ENCODE results near the gene TTBK1. TPM values are rescaled to one million over a fixed set of nuclear protein-coding genes. Genes with fewer than 3 reads are reported as not detected.
"Not testable (repeated sequence)": the region's sequence is repeated elsewhere in the genome, so short reads cannot be mapped to it uniquely, and the experiment has no call there.

TTBK1 gene
- total RNA-seq, 2 experiments from 2014 or later: 0.09 to 0.11 TPM

DNA sequence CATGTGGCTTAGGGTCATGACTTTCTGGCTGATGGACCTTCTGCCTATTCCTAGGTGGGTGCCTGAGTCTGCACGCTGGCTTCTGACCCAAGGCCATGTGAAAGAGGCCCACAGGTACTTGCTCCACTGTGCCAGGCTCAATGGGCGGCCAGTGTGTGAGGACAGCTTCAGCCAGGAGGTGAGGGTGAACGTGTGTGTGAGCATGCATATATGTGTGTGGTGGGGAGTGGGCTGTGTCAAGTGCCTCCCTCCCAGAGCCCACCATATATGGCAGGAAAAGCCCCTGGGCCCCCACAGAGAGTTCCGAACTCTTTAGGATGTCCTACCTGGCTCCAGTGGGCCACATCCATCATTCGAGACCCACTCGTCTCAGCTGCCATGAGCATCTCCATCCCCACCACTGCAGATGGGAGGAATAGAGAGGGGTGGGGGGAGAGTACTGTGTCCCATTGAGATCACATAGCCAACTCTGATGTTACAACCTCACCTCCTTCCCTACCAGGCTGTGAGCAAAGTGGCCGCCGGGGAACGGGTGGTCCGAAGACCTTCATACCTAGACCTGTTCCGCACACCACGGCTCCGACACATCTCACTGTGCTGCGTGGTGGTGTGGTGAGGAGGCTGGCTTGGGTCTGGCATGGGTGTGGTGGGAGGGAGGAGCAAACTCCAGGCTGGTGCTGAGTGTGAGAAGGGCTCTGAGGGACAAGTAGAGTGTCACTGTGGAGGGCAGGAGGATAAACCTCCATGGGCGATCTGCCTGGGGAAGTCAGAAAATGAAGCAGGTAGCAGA lies 58.0 kb downstream of the TTBK1 start:
- no peaks in the 10 kb centered on the region for H3K9me3 Mint-ChIP-seq
- ATAC-seq (no peak), DNase-seq (no peak)
- CTCF ChIA-PET: no interaction called here
- TF ChIP-seq, protein P1, sequence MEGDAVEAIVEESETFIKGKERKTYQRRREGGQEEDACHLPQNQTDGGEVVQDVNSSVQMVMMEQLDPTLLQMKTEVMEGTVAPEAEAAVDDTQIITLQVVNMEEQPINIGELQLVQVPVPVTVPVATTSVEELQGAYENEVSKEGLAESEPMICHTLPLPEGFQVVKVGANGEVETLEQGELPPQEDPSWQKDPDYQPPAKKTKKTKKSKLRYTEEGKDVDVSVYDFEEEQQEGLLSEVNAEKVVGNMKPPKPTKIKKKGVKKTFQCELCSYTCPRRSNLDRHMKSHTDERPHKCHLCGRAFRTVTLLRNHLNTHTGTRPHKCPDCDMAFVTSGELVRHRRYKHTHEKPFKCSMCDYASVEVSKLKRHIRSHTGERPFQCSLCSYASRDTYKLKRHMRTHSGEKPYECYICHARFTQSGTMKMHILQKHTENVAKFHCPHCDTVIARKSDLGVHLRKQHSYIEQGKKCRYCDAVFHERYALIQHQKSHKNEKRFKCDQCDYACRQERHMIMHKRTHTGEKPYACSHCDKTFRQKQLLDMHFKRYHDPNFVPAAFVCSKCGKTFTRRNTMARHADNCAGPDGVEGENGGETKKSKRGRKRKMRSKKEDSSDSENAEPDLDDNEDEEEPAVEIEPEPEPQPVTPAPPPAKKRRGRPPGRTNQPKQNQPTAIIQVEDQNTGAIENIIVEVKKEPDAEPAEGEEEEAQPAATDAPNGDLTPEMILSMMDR (IDR thresholded peaks at IDR 0.05): no peak
- H3K27me3 Mint-ChIP-seq: peaks cover 2% of the 10 kb centered on the region
- no peaks in the 10 kb centered on the region for H3K36me3 Mint-ChIP-seq (ENCODE audit: low read depth)
- H3K4me3 Mint-ChIP-seq: no peak overlapping the region
- H3K4me1 Mint-ChIP-seq (ENCODE audit: low read depth): no peaks in the 10 kb centered on the region
- intact Hi-C loops (cut with micrococcal nuclease): no loop called here
- H3K27ac Mint-ChIP-seq: no peak overlapping the region
- POLR2A ChIA-PET: no interaction called here

DNA sequence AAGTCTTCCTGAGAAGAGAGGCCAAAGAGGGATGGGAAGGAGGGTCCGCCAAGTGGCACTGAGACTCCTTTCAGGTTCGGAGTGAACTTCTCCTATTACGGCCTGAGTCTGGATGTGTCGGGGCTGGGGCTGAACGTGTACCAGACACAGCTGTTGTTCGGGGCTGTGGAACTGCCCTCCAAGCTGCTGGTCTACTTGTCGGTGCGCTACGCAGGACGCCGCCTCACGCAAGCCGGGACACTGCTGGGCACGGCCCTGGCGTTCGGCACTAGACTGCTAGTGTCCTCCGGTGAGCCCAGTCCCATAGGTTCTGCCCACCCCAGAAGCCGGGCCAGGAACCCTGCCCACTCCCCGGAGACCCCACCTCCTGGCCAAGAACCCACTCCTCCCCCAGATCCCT lies 58.8 kb downstream of the TTBK1 start:
- H3K27me3 Mint-ChIP-seq: peaks cover 2% of the 10 kb centered on the region
- H3K9me3 Mint-ChIP-seq: no peaks in the 10 kb centered on the region
- intact Hi-C loops (cut with micrococcal nuclease): no loop called here
- H3K4me1 Mint-ChIP-seq (ENCODE audit: low read depth): no peaks in the 10 kb centered on the region
- ChIA-PET CTCF (no interaction called here), POLR2A (no interaction called here)
- TF ChIP-seq, protein P1 (IDR thresholded peaks at IDR 0.05): no peak
- no peaks in the 10 kb centered on the region for H3K36me3 Mint-ChIP-seq (ENCODE audit: low read depth)
- H3K27ac Mint-ChIP-seq: no peak overlapping the region
- H3K4me3 Mint-ChIP-seq: no peak overlapping the region
- ATAC-seq: no peak
- DNase-seq: no peak

DNA sequence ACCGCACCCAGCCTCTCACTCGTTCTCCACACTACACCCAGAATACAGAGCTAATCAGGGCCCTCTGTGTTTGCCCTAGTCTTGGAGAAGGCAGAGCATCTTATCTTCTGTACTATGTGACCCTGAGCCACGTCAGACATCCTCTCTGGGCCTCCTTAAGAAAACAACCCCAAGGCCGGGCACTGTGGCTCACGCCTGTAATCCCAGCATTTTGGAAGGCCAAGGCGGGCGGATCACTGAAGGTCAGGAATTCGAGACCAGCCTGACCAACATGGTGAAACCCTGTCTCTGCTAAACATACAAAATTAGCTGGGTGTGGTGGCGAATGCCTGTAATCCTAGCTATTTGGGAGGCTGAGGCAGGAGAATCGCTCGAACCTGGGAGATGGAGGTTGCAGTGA lies 59.7 kb downstream of the TTBK1 start:
- POLR2A ChIA-PET; ATAC-seq; H3K9me3 Mint-ChIP-seq; intact Hi-C loops (cut with micrococcal nuclease); H3K27me3 Mint-ChIP-seq; H3K27ac Mint-ChIP-seq; H3K4me3 Mint-ChIP-seq; H3K4me1 Mint-ChIP-seq (ENCODE audit: low read depth); H3K36me3 Mint-ChIP-seq (ENCODE audit: low read depth); DNase-seq: not testable (repeated sequence)
- CTCF ChIA-PET: interaction anchor here (1.3 kb wide), 1 partner anchor 95 kb away, joined by 3 read pairs; no protein-coding TSS in a partner anchor

DNA sequence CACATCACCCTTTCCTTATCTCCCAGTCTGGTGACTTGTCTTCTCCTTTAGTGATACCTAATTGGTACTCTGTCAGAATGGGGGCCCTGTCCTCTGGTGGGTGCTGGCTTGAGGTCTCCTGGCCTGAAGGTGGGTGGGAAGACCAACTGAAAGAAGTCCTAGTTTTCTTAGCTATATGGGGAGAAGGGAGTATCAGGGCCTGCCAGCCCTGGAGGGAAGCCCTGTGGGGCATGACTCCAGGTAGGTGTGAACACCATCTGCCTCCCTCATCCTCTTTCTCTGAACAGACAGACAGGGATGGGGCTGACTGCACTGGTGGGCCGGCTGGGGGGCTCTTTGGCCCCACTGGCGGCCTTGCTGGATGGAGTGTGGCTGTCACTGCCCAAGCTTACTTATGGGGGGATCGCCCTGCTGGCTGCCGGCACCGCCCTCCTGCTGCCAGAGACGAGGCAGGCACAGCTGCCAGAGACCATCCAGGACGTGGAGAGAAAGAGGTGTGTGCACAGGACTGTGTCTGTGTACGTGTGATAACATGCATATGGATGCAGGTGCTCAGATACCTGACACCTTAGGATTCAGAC lies 60.6 kb downstream of the TTBK1 start:
- ChIA-PET CTCF (interaction anchor here (1.3 kb wide), 1 partner anchor 94 kb away, joined by 3 read pairs; no protein-coding TSS in a partner anchor), POLR2A (no interaction called here)
- Mint-ChIP-seq H3K4me1 (ENCODE audit: low read depth) (peaks cover 2% of the 10 kb centered on the region), H3K9me3 (no peaks in the 10 kb centered on the region), H3K27ac (no peak overlapping the region), H3K36me3 (ENCODE audit: low read depth) (no peaks in the 10 kb centered on the region), H3K27me3 (peaks cover under 1% of the 10 kb centered on the region), H3K4me3 (no peak overlapping the region)
- intact Hi-C loops (cut with micrococcal nuclease): no loop called here
- ATAC-seq (no peak), DNase-seq (no peak)
- TF ChIP-seq, protein P1 (IDR thresholded peaks at IDR 0.05): no peak

DNA sequence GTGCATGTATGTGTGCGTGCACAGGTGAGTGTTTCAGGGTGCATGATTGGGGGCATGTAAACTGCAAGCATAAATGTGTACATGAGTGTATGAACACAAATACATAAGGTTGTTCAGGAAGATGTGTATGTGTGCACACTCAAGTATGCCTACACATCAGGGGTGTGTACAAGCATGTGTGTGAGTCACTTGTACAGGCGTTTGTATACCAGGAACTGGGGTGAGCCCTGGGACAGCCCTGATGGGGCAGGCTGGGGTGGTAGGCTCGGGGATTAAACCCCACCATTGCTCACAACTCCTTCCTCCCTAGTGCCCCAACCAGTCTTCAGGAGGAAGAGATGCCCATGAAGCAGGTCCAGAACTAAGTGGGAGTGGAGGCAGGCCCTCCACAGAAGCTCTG lies 61.1 kb downstream of the TTBK1 start:
- Mint-ChIP-seq H3K27me3 (peaks cover 2% of the 10 kb centered on the region), H3K9me3 (no peaks in the 10 kb centered on the region), H3K36me3 (ENCODE audit: low read depth) (no peaks in the 10 kb centered on the region), H3K4me1 (ENCODE audit: low read depth) (peaks cover 7% of the 10 kb centered on the region), H3K27ac (no peak overlapping the region), H3K4me3 (no peak overlapping the region)
- TF ChIP-seq, protein P1 (IDR thresholded peaks at IDR 0.05): no peak
- intact Hi-C loops (cut with micrococcal nuclease): no loop called here
- ChIA-PET CTCF (interaction anchor here (1.3 kb wide), 1 partner anchor 94 kb away, joined by 3 read pairs; no protein-coding TSS in a partner anchor), POLR2A (no interaction called here)
- ATAC-seq (no peak), DNase-seq (no peak)

Measured in activated CD8-positive, alpha-beta T cell treated with anti-CD3 and anti-CD28 coated beads for 36 hours (primary cell).